ENCODE measurements around the gene SNX25. TPM values are rescaled to one million over a fixed set of nuclear protein-coding genes. Genes with fewer than 3 reads are reported as not detected.

SNX25 gene
- total and polyA plus RNA-seq, 2 of the 13 experiments (the other 11 are each of a cell fraction or from before 2014, with no cell fraction given), result 23.4 to 23.5 TPM

GRCh38 chr4:185254434-185254833 lies 45.0 kb downstream of the SNX25 start (continued):
- TF ChIP-seq RBM22 (optimal IDR thresholded peaks at IDR 0.05; ENCODE audit: low read length), result no peak
- TF ChIP-seq ZNF619 (CRISPR knock-in tag; IDR thresholded peaks at IDR 0.05), result no peak
- no peak for TF ChIP-seq GFI1 (CRISPR knock-in tag; IDR thresholded peaks at IDR 0.05; ENCODE audit: borderline replicate concordance)
- TF ChIP-seq ZNF350 (CRISPR knock-in tag; IDR thresholded peaks at IDR 0.05; ENCODE audit: borderline replicate concordance, low read depth), result no peak
- TF ChIP-seq, protein P1, sequence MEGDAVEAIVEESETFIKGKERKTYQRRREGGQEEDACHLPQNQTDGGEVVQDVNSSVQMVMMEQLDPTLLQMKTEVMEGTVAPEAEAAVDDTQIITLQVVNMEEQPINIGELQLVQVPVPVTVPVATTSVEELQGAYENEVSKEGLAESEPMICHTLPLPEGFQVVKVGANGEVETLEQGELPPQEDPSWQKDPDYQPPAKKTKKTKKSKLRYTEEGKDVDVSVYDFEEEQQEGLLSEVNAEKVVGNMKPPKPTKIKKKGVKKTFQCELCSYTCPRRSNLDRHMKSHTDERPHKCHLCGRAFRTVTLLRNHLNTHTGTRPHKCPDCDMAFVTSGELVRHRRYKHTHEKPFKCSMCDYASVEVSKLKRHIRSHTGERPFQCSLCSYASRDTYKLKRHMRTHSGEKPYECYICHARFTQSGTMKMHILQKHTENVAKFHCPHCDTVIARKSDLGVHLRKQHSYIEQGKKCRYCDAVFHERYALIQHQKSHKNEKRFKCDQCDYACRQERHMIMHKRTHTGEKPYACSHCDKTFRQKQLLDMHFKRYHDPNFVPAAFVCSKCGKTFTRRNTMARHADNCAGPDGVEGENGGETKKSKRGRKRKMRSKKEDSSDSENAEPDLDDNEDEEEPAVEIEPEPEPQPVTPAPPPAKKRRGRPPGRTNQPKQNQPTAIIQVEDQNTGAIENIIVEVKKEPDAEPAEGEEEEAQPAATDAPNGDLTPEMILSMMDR (CRISPR knock-in tag; IDR thresholded peaks at IDR 0.05), result no peak
- TF ChIP-seq EP300 (IDR thresholded peaks at IDR 0.05; ENCODE audit: low read depth in 2 of 2, low read length in 2 of 2), result 0 out of 4 replicates have a peak, but pooled peaks of 1 of the 2 experiments have one; percentile 19
- TF ChIP-seq EP300 (CRISPR knock-in tag; IDR thresholded peaks at IDR 0.05; ENCODE audit: borderline replicate concordance), result no peak
- 0 out of 2 replicates have a peak, but pooled peaks have one; percentile 15 for TF ChIP-seq ZBTB33 (CRISPR knock-in tag; IDR thresholded peaks at IDR 0.05)
- no peak for TF ChIP-seq SOX13 (IDR thresholded peaks at IDR 0.05)
- TF ChIP-seq SOX13 (CRISPR knock-in tag; conservative IDR thresholded peaks at IDR 0.05 in 1 of 2, IDR thresholded peaks at IDR 0.05 in 1 of 2), result peak in 1 of 2 experiments; percentile 22; a peak in 1 of 4 replicates
- TF ChIP-seq ZNF543 (CRISPR knock-in tag; IDR thresholded peaks at IDR 0.05), result no peak
- no peak for TF ChIP-seq ZSCAN22 (CRISPR knock-in tag; IDR thresholded peaks at IDR 0.05)
- no peak for TF ChIP-seq POLR2G (IDR thresholded peaks at IDR 0.05; ENCODE audit: low read depth, low read length)
- TF ChIP-seq ELK4 (CRISPR knock-in tag; IDR thresholded peaks at IDR 0.05; ENCODE audit: borderline replicate concordance), result no peak
- no peak for TF ChIP-seq ETV6 (CRISPR knock-in tag; conservative IDR thresholded peaks at IDR 0.05)
- TF ChIP-seq ZNF12 (CRISPR knock-in tag; IDR thresholded peaks at IDR 0.05), result no peak
- no peak for TF ChIP-seq RFX5 (IDR thresholded peaks at IDR 0.05; ENCODE audit: low read depth, low read length)
- peak; percentile 41; the same call in 1 of the 2 replicates for TF ChIP-seq SOX5 (CRISPR knock-in tag; IDR thresholded peaks at IDR 0.05; ENCODE audit: borderline replicate concordance)
- TF ChIP-seq BCL3 (CRISPR knock-in tag; IDR thresholded peaks at IDR 0.05), result no peak
- no peak for TF ChIP-seq ARNT2 (CRISPR knock-in tag; IDR thresholded peaks at IDR 0.05; ENCODE audit: low read depth)
- TF ChIP-seq ELF4 (CRISPR knock-in tag; IDR thresholded peaks at IDR 0.05; ENCODE audit: borderline replicate concordance), result no peak
- TF ChIP-seq ZNF138 (CRISPR knock-in tag; IDR thresholded peaks at IDR 0.05; ENCODE audit: low read depth), result no peak
- no peak for TF ChIP-seq ZNF557 (CRISPR knock-in tag; IDR thresholded peaks at IDR 0.05)
